ENCODE data around the gene KIAA1671. TPM values are rescaled to one million over a fixed set of nuclear protein-coding genes. Genes with fewer than 3 reads are reported as not detected.

The KIAA1671 gene
- total and polyA plus RNA-seq, 4 donors, result 8.7 to 35.9 (median 19.1) TPM

GRCh38 chr22:25113316-25113721, 160.8 kb downstream of the KIAA1671 start:
- DNase-seq (ENCODE audit: low spot score), result no peak
- TF ChIP-seq JUND (IDR thresholded peaks at IDR 0.05) (peak; percentile 51 to 66), MAX (IDR thresholded peaks at IDR 0.05) (peak; percentile 20), TAF1 (conservative IDR thresholded peaks at IDR 0.05) (no peak), YY1 (IDR thresholded peaks at IDR 0.05) (no peak), GABPA (IDR thresholded peaks at IDR 0.05 in 1 of 2, conservative IDR thresholded peaks at IDR 0.05 in 1 of 2) (no peak), RXRA (IDR thresholded peaks at IDR 0.05) (peak; percentile 76 to 85)
- TF ChIP-seq, protein P1, sequence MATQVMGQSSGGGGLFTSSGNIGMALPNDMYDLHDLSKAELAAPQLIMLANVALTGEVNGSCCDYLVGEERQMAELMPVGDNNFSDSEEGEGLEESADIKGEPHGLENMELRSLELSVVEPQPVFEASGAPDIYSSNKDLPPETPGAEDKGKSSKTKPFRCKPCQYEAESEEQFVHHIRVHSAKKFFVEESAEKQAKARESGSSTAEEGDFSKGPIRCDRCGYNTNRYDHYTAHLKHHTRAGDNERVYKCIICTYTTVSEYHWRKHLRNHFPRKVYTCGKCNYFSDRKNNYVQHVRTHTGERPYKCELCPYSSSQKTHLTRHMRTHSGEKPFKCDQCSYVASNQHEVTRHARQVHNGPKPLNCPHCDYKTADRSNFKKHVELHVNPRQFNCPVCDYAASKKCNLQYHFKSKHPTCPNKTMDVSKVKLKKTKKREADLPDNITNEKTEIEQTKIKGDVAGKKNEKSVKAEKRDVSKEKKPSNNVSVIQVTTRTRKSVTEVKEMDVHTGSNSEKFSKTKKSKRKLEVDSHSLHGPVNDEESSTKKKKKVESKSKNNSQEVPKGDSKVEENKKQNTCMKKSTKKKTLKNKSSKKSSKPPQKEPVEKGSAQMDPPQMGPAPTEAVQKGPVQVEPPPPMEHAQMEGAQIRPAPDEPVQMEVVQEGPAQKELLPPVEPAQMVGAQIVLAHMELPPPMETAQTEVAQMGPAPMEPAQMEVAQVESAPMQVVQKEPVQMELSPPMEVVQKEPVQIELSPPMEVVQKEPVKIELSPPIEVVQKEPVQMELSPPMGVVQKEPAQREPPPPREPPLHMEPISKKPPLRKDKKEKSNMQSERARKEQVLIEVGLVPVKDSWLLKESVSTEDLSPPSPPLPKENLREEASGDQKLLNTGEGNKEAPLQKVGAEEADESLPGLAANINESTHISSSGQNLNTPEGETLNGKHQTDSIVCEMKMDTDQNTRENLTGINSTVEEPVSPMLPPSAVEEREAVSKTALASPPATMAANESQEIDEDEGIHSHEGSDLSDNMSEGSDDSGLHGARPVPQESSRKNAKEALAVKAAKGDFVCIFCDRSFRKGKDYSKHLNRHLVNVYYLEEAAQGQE (IDR thresholded peaks at IDR 0.05), result peak; percentile 22
- H3K27ac ChIP-seq (ENCODE audit: low read depth in 1 of 2, low read length in 2 of 2), result peak overlapping the region; percentile 92 to 94
- WGBS, result 24% methylated on average over 7 of the region's 7 CpGs
- no peaks in the 10 kb centered on the region for H3K27me3 ChIP-seq (ENCODE audit: control insufficient read depth in 4 of 4, insufficient read depth in 4 of 4, low read length in 3 of 4)
- H3K4me3 ChIP-seq (ENCODE audit: low read depth in 1 of 3, low read length in 3 of 3), result peak overlapping the region; percentile 54 to 96 (median 89)
- H3K9ac ChIP-seq (ENCODE audit: low read depth in 1 of 2, low read length in 2 of 2), result peak overlapping the region; percentile 66 to 99
- peaks cover 3 to 48% (median 32%) of the 10 kb centered on the region in 4 donors for H3K4me1 ChIP-seq (ENCODE audit: control insufficient read depth in 4 of 4, insufficient read depth in 4 of 4, low read length in 3 of 4)
- H3K9me3 ChIP-seq (ENCODE audit: control insufficient read depth in 4 of 4, low read length in 3 of 4), result peaks cover 0 to 3% (median 0%) of the 10 kb centered on the region in 4 donors
- H3K36me3 ChIP-seq (ENCODE audit: control insufficient read depth in 4 of 4, insufficient read depth in 3 of 4, low read depth in 1 of 4, low read length in 3 of 4), result peaks cover 0 to 3% (median 0%) of the 10 kb centered on the region in 4 donors

- peak overlapping the region; percentile 27 to 89 (median 54) for H3K4me3 ChIP-seq (ENCODE audit: low read depth in 1 of 3, low read length in 3 of 3)
- peak overlapping the region in 1 of 2 donors; percentile 44 for H3K9ac ChIP-seq (ENCODE audit: low read depth in 1 of 2, low read length in 2 of 2)
- no peak for DNase-seq (ENCODE audit: low spot score)
- TF ChIP-seq RAD21 (IDR thresholded peaks at IDR 0.05) (no peak), FOXA2 (IDR thresholded peaks at IDR 0.05) (no peak), YY1 (IDR thresholded peaks at IDR 0.05) (no peak), TAF1 (conservative IDR thresholded peaks at IDR 0.05) (no peak), RXRA (IDR thresholded peaks at IDR 0.05) (no peak), HNF4G (IDR thresholded peaks at IDR 0.05) (no peak)
- TF ChIP-seq, protein P2, sequence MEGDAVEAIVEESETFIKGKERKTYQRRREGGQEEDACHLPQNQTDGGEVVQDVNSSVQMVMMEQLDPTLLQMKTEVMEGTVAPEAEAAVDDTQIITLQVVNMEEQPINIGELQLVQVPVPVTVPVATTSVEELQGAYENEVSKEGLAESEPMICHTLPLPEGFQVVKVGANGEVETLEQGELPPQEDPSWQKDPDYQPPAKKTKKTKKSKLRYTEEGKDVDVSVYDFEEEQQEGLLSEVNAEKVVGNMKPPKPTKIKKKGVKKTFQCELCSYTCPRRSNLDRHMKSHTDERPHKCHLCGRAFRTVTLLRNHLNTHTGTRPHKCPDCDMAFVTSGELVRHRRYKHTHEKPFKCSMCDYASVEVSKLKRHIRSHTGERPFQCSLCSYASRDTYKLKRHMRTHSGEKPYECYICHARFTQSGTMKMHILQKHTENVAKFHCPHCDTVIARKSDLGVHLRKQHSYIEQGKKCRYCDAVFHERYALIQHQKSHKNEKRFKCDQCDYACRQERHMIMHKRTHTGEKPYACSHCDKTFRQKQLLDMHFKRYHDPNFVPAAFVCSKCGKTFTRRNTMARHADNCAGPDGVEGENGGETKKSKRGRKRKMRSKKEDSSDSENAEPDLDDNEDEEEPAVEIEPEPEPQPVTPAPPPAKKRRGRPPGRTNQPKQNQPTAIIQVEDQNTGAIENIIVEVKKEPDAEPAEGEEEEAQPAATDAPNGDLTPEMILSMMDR (IDR thresholded peaks at IDR 0.05; ENCODE audit: low read depth, low read length, missing input control), result no peak
- TF ChIP-seq, protein P1 (IDR thresholded peaks at IDR 0.05), result no peak
- no peaks in the 10 kb centered on the region for H3K9me3 ChIP-seq (ENCODE audit: control insufficient read depth in 4 of 4, low read length in 3 of 4)
- H3K4me1 ChIP-seq (ENCODE audit: control insufficient read depth in 4 of 4, insufficient read depth in 4 of 4, low read length in 3 of 4), result peaks cover 7 to 57% (median 40%) of the 10 kb centered on the region in 4 donors
- peak overlapping the region; percentile 92 to 94 for H3K27ac ChIP-seq (ENCODE audit: low read depth in 1 of 2, low read length in 2 of 2)
- peaks cover 0 to 3% (median under 1%) of the 10 kb centered on the region in 4 donors for H3K36me3 ChIP-seq (ENCODE audit: control insufficient read depth in 4 of 4, insufficient read depth in 3 of 4, low read depth in 1 of 4, low read length in 3 of 4)
- H3K27me3 ChIP-seq (ENCODE audit: control insufficient read depth in 4 of 4, insufficient read depth in 4 of 4, low read length in 3 of 4), result no peaks in the 10 kb centered on the region
- WGBS, result 56% methylated on average over 17 of the region's 17 CpGs
Measured at GRCh38 chr22:25114369-25115362, 162.2 kb downstream of the KIAA1671 start.

Data from liver (tissue), 9 donors.